Activated T-cell treated with anti-CD3 and anti-CD28 coated beads, Interleukin-2, amount 50 U/mL, for 72 hours (primary cell): Measurements from ENCODE around the gene KLHL10. TPM values are rescaled to one million over a fixed set of nuclear protein-coding genes. Genes with fewer than 3 reads are reported as not detected.
A peak's percentile ranks its signal among the peaks of the same experiment; 100 is the strongest.

Experiments
- ATAC-seq, 2 donors: fragments of 150-1000 bp; cut with Tn5 transposase; replicated peaks in 1 of 2; 2 replicates each; pipeline ENCODE4 v1.10.0; 2021; ENCODE audit warnings: moderate library complexity in 2 of 2, mild to moderate bottlenecking in 1 of 2
- DNase-seq, 2 donors: peaks; one replicate each; pipeline ENCODE4 v3.0.0; 2021 to 2022; ENCODE audit warnings: mixed read lengths in 1 of 2
- H3K27ac Mint-ChIP-seq: one replicate; pipeline ENCODE4 v1.8.0; 2022; ENCODE audit warnings: mild to moderate bottlenecking, moderate library complexity, mixed read lengths
- H3K27me3 Mint-ChIP-seq: one replicate; pipeline ENCODE4 v1.8.0; 2022; ENCODE audit warnings: low read depth, mixed read lengths
- H3K36me3 Mint-ChIP-seq, 2 donors: one replicate each; pipeline ENCODE4 v1.8.0; 2022; ENCODE audit warnings: mixed read lengths in 2 of 2, mild to moderate bottlenecking in 1 of 2; ENCODE audit not compliant: insufficient read depth in 2 of 2
- H3K4me1 Mint-ChIP-seq: one replicate; pipeline ENCODE4 v1.8.0; 2022; ENCODE audit warnings: low read depth, mixed read lengths
- H3K4me3 Mint-ChIP-seq, 2 donors: one replicate each; pipeline ENCODE4 v1.8.0; 2022; ENCODE audit warnings: mild to moderate bottlenecking in 2 of 2, mixed read lengths in 2 of 2, moderate library complexity in 2 of 2
- H3K9me3 Mint-ChIP-seq, 2 donors: one replicate each; pipeline ENCODE4 v1.8.0; 2022; ENCODE audit warnings: mixed read lengths in 2 of 2
- total RNA-seq, 2 donors: library from RNA; stranded (reverse); gene quantifications; one replicate each; pipeline ENCODE4 v1.2.3, GENCODE V29; 2022

The KLHL10 gene
- total RNA-seq = under 1 TPM in 1 of 2 donors, not detected in 1; 0.36 TPM

GRCh38 chr17:41837761-41838538 lies at the start of gene KLHL10:
KLHL10 (plus strand) TSS chr17:41837825; CDS start chr17:41837933, 108 bp downstream.
- Mint-ChIP-seq H3K27ac (no peak within 1 kb of the TSS), H3K9me3 (no peaks in the 10 kb centered on the region), H3K27me3 (peaks cover 10% of the 10 kb centered on the region), H3K4me1 (peaks cover 18% of the 10 kb centered on the region), H3K36me3 (no peaks in the 10 kb centered on the region), H3K4me3 (peak within 1 kb of the TSS; percentile 81 to 86)
- ATAC-seq (no peak), DNase-seq (no peak)

DNA sequence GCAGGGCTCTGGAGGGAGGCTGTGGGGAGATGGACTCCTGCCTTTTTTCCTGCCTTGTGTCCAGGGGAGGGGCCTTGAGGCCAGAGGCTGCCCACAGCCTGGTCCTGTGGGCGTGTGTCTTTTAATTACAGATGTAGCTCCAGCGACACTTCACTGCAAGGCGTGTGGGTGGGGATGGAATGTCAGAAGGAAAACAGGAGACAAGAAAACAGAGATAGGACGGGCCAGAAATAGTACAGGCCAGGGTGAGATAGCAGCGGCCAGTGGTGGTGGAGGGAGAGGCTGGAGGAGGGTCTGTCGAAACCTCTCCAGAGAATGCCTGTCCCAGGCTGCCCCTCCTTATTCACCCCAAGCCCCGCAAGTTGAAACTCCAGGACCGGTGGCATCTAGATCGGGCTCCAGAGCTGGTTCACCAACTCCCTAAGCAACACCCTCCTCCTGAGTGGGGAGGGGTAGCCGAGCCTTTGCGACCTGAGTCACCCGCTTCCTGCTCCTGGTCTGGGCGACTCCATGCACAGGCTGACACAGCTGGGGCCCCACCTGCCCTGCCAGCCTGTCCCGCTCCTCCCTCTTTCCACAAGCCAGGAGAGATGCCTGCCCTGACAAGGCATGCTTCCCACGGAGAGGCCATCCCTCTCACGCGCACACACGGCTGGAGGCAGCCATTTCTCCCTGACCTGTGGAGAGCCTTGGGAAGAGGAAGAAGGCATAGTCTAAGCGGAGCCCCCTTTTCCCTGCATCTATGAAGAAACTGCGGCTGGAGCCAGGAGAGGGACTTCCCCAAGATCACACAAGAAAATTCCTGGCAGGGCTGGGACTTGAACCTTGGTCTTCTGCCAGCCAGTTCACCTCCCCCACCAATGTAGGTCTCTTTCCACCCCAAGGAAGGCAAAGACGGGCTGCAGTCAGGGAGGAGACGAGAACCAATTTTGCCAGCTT lies 44.5 kb upstream of the KLHL10 start:
- no peaks in the 10 kb centered on the region for H3K9me3 Mint-ChIP-seq
- ATAC-seq (peak in 1 of 2 donors; percentile 38), DNase-seq (no peak)
- H3K4me1 Mint-ChIP-seq = peaks cover 10% of the 10 kb centered on the region
- H3K27me3 Mint-ChIP-seq = peaks cover 8% of the 10 kb centered on the region
- H3K4me3 Mint-ChIP-seq = no peak overlapping the region
- H3K36me3 Mint-ChIP-seq = no peaks in the 10 kb centered on the region
- H3K27ac Mint-ChIP-seq = no peak overlapping the region

DNA sequence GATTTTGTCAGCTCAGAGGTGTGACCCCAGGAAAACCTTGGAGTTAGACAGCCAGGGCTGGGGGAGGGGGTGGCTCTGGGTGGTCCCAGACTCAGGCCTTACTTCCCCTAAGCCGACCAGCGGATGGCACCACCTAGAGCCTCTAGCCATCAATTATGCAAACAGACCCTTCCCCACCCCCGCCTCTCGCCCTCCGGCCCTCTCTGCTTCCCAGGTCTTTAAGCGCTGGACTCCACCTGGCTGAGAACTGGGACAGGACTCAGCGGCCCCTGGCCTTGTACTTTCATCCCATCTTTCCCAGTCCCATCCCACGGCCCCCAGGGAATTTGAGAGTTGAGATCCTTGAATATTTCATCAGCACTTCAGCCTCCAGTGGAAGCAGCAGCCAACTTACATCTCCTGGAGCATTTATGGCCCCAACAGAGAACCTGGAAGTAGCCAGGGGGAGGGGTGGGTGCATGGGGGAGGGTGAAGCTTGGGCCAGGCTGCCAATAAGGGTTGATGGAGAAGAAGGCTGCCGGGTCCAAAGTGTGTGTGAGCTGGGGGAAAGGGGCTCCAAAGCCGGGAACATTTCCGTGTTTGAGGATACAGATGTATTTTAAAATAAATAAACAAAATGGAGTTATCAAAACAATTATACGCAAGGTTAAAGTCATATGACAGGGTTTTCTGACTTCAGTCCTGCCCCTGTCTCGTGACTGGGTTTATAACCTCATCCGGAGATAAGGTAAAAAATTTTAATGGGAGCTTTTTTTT lies 43.7 kb upstream of the KLHL10 start:
- Mint-ChIP-seq H3K27me3 (peaks cover 3% of the 10 kb centered on the region), H3K27ac (no peak overlapping the region), H3K36me3 (no peaks in the 10 kb centered on the region), H3K9me3 (no peaks in the 10 kb centered on the region), H3K4me3 (no peak overlapping the region), H3K4me1 (peaks cover 4% of the 10 kb centered on the region)
- no peak for DNase-seq
- no peak for ATAC-seq

GRCh38 chr17:41794540-41794975 lies 43.1 kb upstream of the KLHL10 start:
- Mint-ChIP-seq H3K4me1 (peaks cover 4% of the 10 kb centered on the region), H3K27ac (no peak overlapping the region), H3K9me3 (no peaks in the 10 kb centered on the region), H3K36me3 (no peaks in the 10 kb centered on the region), H3K4me3 (no peak overlapping the region), H3K27me3 (no peaks in the 10 kb centered on the region)
- no peak for DNase-seq
- no peak for ATAC-seq

- H3K4me1 Mint-ChIP-seq = peaks cover 4% of the 10 kb centered on the region
- H3K27me3 Mint-ChIP-seq = no peaks in the 10 kb centered on the region
- no peak overlapping the region for H3K27ac Mint-ChIP-seq
- no peak for DNase-seq
- H3K4me3 Mint-ChIP-seq = no peak overlapping the region
- ATAC-seq = no peak
- no peaks in the 10 kb centered on the region for H3K36me3 Mint-ChIP-seq
- H3K9me3 Mint-ChIP-seq = no peaks in the 10 kb centered on the region
These were observed 41.3 kb upstream of the KLHL10 start for GRCh38 chr17:41796121-41796895.

DNA sequence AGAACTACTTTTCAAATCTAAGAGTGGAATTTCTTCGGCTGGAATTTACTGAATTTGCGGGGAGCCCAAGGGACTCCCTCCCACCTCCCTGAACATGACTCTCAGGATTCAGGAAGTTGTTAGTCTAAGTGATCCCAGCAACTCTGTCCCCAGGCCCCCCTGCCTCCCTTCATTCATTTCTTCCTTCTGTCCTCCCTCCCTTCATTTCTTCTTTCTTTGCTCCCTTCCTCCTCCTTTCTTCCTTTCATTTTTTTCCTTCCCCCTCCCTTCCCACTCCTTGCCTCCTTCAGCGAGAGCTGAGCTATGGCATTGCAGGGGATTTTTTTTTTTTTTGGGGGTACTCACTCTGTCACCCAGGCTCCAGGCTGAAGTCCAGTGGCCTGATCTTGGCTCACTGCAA lies 40.2 kb upstream of the KLHL10 start:
- H3K4me1 Mint-ChIP-seq = peaks cover 9% of the 10 kb centered on the region
- no peak overlapping the region for H3K4me3 Mint-ChIP-seq
- ATAC-seq = no peak
- H3K36me3 Mint-ChIP-seq = no peaks in the 10 kb centered on the region
- H3K9me3 Mint-ChIP-seq = no peaks in the 10 kb centered on the region
- H3K27ac Mint-ChIP-seq = no peak overlapping the region
- H3K27me3 Mint-ChIP-seq = no peaks in the 10 kb centered on the region
- no peak for DNase-seq

- no peaks in the 10 kb centered on the region for H3K27me3 Mint-ChIP-seq
- no peak overlapping the region for H3K4me3 Mint-ChIP-seq
- no peaks in the 10 kb centered on the region for H3K36me3 Mint-ChIP-seq
- no peak overlapping the region for H3K27ac Mint-ChIP-seq
- H3K4me1 Mint-ChIP-seq = peaks cover 5% of the 10 kb centered on the region
- DNase-seq = no peak
- ATAC-seq = no peak
- no peaks in the 10 kb centered on the region for H3K9me3 Mint-ChIP-seq
These were observed 38.3 kb upstream of the KLHL10 start for GRCh38 chr17:41799366-41799765.

- peaks cover 5% of the 10 kb centered on the region for H3K4me1 Mint-ChIP-seq
- ATAC-seq (peak; percentile 7 to 28), DNase-seq (no peak)
- H3K4me3 Mint-ChIP-seq = no peak overlapping the region
- no peak overlapping the region for H3K27ac Mint-ChIP-seq
- H3K27me3 Mint-ChIP-seq = no peaks in the 10 kb centered on the region
- H3K9me3 Mint-ChIP-seq = no peaks in the 10 kb centered on the region
- H3K36me3 Mint-ChIP-seq = no peaks in the 10 kb centered on the region
These were observed 36.8 kb upstream of the KLHL10 start for GRCh38 chr17:41800601-41801373.

- Mint-ChIP-seq H3K27ac (no peak overlapping the region), H3K4me1 (peaks cover 5% of the 10 kb centered on the region), H3K27me3 (no peaks in the 10 kb centered on the region), H3K36me3 (no peaks in the 10 kb centered on the region), H3K4me3 (no peak overlapping the region), H3K9me3 (no peaks in the 10 kb centered on the region)
- DNase-seq = peak; percentile 74 to 81
- peak; percentile 81 to 86 for ATAC-seq
These were observed 36.0 kb upstream of the KLHL10 start for GRCh38 chr17:41801374-41802271.

- no peak for DNase-seq
- Mint-ChIP-seq H3K9me3 (no peaks in the 10 kb centered on the region), H3K36me3 (no peaks in the 10 kb centered on the region), H3K4me3 (no peak overlapping the region), H3K27me3 (no peaks in the 10 kb centered on the region), H3K27ac (no peak overlapping the region), H3K4me1 (peaks cover 5% of the 10 kb centered on the region)
- no peak for ATAC-seq
These were observed 34.3 kb upstream of the KLHL10 start for GRCh38 chr17:41803049-41804020.
